HG03460 (cell line): ENCODE results near the gene SEMA5A.

Experiments
- ATAC-seq: cut with Tn5 transposase; IDR thresholded peaks from one replicate; pipeline ENCODE4 v1.9.1; 2021; ENCODE audit not compliant: unreplicated experiment

The SEMA5A gene

DNA sequence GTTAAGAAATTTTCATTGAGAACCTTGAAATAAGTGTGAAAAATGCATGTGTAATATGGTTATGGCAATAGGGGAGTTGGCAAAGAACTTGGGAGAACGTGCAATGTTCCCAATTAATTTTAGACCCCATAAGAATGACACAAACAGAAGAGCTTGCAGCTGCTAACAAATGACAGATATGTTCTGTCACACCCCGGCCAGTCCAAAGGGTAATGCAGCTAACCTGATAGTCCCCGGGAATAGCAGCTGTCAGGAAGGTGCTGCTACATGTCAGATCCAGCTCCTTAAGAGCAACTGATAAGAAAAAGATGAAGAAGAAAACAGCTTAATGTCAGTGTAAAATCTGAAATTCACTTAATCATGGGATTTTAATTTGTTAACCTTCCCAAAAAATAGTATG is 30.4 kb downstream of the SEMA5A start:
- ATAC-seq = no peak

DNA sequence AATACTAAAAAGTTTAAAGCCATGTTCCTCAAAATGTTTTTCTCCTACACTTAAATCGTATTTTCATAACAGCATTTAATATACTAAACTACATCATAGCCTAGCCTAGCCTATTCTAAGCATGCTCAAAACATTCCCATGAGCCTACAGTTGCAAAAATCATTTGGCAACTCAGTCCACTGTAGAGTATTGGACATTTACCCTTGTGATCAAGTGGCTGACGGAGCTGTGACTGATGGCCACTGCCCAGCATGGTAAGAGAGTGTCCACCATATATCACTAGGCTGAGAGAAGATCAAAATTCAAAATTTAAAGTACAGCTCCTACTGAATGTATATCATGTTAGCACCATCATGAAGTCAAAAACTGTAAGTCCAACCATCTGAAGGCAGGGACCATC is 30.9 kb downstream of the SEMA5A start:
- no peak for ATAC-seq

- ATAC-seq = no peak
Observed at GRCh38 chr5:9513827-9514226, 32.0 kb downstream of the SEMA5A start.

DNA sequence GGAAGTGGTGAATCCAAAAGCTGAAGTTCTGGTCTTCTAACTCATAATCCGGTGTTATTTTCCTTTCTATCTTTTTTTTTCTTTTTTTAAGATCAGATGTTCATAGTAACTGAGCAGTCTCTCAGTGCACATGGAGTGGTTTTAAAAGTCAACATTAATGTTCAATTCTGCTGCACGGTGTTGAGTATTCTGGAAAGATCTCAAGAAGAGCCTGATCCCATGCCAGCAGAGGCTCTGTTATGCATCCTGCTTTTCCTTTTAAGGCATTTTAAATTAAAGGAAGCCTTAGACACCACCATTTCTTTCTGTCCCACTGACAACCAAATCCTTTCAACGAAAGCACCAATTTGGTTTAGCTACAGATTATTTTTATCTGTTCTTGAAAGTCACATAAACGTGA is 33.4 kb downstream of the SEMA5A start:
- no peak for ATAC-seq

- no peak for ATAC-seq
Observed at GRCh38 chr5:9507974-9508373, 37.9 kb downstream of the SEMA5A start.

DNA sequence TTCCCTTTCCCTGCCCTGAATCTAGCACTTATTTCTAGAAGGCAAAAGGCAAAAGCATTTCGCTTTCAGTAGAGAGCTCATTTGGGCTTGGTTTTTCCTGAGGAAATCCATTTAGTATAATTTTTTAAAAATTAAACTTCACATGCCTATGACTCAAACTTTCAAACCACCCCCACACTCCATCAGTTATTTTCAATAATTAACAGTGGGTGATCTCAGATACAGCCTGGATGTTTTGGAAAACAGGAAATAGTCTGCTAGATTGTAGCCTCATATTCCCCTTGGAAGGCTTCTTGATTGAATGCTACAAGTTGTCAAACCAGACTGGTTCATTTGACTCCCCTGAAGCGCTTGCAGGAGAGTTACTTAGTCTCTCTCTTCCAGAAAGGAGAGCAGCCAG is 40.6 kb downstream of the SEMA5A start:
- ATAC-seq = no peak

DNA sequence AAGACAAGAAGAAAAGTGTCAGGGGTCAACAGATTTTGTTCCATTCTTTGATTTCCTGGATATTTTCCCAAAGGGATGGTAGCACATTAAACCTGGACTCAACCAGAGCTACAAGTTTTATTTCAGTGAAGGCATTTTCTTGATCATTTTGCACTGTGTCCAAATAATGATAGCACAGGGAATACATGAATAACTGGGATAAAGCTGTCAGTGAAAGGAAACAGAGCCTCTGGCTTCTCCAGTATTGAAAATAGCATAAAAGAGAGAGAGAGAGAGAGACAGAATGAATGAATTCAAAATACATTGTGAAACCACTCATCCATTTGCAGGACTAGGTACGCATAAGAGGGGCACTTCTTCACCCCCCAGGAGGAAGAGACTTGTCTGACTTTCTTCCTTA is 43.0 kb downstream of the SEMA5A start:
- ATAC-seq = no peak

DNA sequence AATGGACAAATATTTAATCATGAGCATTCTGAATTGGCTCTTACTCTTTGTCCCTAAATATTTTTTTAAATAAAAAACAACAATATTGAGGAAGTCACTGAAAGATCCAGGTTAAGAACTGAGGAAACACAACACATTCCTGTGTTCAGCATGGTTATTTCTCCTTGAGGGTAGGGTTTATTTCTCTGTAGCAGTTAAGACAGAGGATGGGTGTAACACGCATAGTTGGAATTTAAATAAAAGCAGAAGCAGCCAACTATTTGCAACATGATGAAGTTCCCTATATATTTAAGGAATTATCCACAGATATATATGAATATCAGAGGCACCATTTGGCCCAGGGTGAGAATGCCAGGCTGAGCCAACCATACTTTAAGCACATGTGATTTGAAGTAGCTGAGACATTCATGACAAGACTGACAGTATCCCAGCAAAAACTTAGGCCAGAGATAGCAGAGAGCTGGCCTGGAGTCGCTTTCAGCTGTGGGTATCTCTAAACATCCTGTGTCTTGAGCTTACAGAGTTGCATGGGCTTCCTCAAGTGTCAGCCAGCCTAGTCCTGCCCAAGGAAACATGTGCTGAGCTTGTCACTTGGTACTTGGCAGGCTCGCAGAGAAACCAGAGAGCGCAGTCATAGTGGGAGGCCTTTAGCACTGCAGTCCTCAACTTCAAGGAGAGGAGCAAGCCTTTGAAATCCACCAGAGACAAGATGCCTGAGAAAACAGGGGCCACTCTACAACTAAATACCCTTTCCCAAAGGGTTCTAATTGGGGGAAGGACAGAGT is 43.6 kb downstream of the SEMA5A start:
- no peak for ATAC-seq

DNA sequence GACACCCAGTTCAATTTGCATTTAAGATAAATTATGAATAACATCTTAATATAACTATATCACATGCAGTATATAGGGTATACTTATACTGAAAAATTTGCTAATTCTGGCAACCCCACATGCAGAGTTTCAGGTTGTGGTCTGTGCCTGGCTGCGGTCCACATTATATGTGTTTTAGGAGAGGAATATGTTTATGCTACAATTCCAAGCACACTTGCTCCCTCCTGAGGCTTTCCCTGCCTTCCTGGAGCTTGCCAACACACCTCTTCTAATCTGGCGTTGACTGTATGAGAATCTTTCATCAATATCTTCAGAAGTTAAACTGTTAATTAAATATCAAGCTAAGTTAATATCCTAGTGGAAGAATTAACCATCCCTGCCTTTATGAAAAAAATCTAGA is 45.2 kb downstream of the SEMA5A start:
- no peak for ATAC-seq

DNA sequence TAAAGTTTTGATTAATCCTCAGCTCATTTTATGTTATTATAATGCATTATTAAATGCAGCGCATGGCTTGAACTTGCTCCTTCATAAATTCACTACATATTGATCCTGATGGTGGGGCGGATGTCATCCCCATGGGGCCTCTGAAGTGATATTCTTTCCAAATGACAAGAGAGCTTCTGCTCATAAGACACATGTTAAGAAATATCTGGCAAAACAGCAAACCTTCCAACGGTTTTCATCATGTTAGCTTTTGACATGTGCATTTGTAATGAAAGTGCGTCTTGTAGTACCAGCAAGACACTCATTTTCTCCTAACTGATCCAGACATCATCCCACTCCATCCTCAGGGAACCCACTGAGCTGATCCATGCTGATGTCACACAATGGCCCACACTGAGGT is 45.7 kb downstream of the SEMA5A start:
- no peak for ATAC-seq

GRCh38 chr5:9499498-9499876 is 46.4 kb downstream of the SEMA5A start:
- peak; percentile 56 for ATAC-seq

GRCh38 chr5:9498541-9499497 is 47.1 kb downstream of the SEMA5A start:
- no peak for ATAC-seq

DNA sequence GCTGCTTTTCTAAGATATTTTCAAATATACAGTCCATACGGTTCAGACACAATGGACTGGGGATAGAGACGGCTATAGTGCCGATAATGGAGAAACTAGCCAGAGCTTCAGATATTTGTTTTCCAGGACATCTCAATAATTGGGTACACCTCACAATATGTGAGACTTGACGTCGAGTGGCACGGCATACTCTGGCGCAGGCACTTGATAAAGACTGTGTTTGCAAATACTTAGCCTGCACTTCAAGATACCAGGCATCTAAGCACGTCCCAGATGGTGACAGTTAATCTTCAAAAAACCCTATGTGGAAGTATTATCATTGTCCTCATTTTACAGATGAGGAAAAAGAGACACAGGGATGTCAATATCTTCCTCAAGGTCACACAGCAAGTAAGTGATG is 48.5 kb downstream of the SEMA5A start:
- no peak for ATAC-seq

DNA sequence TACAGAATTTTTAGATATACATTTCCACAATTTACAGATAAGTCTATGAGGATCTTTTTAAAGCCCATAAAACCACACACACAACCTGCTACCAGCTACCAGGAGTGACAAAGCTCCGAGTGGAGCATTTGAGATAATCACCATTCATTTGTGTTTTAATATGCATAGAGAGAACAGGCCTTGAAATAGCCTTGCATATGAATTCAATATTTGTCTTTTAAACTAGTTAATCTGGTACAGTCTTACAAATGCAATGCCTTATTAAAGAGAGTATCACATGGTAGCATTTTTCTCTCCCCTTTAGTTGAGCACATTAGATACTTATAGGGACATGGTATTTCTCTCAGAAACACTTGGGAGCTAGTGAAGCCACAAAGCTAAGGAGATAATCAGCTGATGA is 49.1 kb downstream of the SEMA5A start:
- no peak for ATAC-seq

- no peak for ATAC-seq
Observed at GRCh38 chr5:9495121-9495520, 50.8 kb downstream of the SEMA5A start.

- no peak for ATAC-seq
Observed at GRCh38 chr5:9494301-9494700, 51.6 kb downstream of the SEMA5A start.

DNA sequence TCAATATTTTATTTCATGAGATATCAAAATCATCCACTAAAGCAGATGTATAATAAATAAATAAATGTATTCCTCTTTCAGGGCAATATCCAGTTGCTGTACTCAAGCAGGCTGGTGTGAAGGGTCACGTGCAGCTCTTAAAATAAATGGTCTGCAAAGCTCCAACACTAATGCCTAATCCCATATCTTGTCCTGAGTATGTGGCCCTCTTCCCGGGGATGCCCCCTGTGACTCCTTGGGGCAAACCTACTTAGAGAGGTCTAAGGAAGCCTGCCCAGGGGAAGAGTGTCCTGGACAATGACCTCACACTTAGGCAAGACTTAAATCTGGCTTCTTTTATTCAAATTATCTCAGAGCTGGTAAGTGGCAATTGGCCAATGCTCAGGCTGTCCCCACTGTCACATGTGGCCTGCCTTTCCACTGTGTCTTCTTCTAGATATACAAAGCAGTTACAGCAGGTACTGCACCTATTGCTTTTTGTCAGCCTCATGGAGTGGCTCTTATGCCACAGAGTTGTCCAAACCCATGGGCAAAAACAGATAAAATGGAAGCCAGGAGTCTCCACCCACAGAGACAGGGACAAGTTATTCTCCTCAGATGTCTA is 55.3 kb downstream of the SEMA5A start:
- ATAC-seq = no peak

DNA sequence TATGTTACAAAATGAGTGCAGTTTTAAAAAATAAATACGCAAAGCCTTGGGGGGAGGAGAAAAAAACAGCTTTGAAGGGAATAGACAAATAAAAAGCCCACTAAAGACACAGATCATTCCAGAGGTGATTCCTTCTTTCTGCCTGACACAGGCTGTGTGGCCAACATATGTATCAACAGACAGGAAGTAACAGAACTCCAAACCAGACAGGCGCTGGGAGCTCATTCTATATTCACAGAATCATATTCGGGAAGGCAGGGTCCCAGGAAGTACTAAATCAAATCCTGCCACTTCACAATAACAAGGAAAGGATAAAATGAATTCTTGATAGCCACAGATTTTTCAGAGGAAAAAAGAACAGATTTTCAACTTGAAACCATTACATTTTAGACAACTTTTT is 62.1 kb downstream of the SEMA5A start:
- ATAC-seq = no peak

- no peak for ATAC-seq
Observed at GRCh38 chr5:9483243-9483642, 62.6 kb downstream of the SEMA5A start.

- ATAC-seq = no peak
Observed at GRCh38 chr5:9482381-9482780, 63.5 kb downstream of the SEMA5A start.

DNA sequence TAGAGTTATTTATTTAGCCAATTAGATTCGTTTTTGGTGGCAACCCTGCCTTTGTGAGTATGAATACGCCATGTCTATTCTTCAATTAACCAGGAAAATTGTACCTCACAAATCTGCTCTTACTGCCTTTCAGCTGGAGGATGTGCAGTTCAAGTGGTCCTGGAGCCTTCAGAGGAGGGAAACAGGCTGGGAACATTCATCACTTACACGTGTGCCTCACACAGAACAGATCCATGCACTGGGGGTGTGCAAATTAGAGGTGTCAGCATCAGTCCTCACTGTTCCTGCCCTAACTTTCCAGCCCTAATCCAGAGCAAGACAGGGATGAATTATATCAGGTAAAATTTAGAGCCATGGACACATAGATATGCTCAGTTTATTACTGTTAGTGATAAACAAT is 65.4 kb downstream of the SEMA5A start:
- ATAC-seq = no peak

DNA sequence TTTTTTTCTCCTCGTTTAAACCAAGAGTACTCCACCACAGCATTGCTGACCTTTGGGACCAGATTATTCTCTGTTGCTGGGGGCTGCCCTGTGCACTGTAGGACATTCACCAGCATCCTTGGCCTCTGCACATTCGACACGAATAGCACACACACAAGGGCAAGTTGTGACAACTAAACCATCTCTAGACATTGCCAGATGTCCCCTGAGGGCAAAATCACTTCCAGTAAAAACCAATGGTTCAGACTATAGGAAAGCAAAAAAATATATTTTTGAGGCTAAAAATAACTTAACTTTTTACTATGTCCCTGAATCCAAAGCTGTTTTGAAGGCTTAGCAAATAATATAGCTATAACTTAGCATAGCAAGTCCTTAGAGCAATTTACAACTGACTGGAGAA is 65.9 kb downstream of the SEMA5A start:
- ATAC-seq = no peak
